NCI-H2196 treated with DMSO at 0.1 percent for 48 hours (cell line): Measurements from ENCODE around the gene NLRC5.

ENCODE experiments used
- DNase-seq: peaks from one replicate; lab custom pipeline; 2025; ENCODE audit not compliant: unreplicated experiment; lab: John Stamatoyannopoulos, UW

NLRC5 gene, protein sequence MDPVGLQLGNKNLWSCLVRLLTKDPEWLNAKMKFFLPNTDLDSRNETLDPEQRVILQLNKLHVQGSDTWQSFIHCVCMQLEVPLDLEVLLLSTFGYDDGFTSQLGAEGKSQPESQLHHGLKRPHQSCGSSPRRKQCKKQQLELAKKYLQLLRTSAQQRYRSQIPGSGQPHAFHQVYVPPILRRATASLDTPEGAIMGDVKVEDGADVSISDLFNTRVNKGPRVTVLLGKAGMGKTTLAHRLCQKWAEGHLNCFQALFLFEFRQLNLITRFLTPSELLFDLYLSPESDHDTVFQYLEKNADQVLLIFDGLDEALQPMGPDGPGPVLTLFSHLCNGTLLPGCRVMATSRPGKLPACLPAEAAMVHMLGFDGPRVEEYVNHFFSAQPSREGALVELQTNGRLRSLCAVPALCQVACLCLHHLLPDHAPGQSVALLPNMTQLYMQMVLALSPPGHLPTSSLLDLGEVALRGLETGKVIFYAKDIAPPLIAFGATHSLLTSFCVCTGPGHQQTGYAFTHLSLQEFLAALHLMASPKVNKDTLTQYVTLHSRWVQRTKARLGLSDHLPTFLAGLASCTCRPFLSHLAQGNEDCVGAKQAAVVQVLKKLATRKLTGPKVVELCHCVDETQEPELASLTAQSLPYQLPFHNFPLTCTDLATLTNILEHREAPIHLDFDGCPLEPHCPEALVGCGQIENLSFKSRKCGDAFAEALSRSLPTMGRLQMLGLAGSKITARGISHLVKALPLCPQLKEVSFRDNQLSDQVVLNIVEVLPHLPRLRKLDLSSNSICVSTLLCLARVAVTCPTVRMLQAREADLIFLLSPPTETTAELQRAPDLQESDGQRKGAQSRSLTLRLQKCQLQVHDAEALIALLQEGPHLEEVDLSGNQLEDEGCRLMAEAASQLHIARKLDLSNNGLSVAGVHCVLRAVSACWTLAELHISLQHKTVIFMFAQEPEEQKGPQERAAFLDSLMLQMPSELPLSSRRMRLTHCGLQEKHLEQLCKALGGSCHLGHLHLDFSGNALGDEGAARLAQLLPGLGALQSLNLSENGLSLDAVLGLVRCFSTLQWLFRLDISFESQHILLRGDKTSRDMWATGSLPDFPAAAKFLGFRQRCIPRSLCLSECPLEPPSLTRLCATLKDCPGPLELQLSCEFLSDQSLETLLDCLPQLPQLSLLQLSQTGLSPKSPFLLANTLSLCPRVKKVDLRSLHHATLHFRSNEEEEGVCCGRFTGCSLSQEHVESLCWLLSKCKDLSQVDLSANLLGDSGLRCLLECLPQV (N-terminal part only)

GRCh38 chr16:56988948-56989945 is at the start of gene NLRC5:
NLRC5 (plus strand) TSS chr16:56989557; CDS start chr16:57020713, 31,156 bp downstream.
- DNase-seq = peak; percentile 19

GRCh38 chr16:56939801-56940200 is 49.6 kb upstream of the NLRC5 start:
- peak; percentile 25 for DNase-seq

- no peak for DNase-seq
These were observed 48.3 kb upstream of the NLRC5 start for GRCh38 chr16:56941092-56941491.

DNA sequence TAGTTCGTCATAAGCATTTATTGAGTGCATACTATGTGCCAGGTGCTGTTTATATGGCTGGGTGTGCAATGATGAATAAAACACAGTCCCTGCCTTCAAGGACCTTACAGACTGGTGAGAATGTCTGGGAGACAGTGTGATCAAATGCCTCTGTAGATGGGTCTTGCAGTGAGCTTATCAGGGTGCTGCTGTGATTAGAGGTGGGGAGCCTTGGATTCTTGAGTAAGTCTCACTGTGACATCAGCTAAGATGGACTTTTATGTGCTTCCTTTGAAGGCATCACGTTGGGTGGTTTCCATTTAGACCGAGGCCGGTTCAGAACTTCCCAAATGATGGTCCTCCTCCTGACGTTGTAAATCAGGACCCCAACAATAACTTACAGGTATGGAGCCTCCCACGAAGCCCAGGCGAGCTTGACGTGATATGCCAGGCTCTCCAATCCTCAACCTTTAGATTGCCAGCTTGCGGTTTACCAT is 47.5 kb upstream of the NLRC5 start:
- DNase-seq = no peak

DNA sequence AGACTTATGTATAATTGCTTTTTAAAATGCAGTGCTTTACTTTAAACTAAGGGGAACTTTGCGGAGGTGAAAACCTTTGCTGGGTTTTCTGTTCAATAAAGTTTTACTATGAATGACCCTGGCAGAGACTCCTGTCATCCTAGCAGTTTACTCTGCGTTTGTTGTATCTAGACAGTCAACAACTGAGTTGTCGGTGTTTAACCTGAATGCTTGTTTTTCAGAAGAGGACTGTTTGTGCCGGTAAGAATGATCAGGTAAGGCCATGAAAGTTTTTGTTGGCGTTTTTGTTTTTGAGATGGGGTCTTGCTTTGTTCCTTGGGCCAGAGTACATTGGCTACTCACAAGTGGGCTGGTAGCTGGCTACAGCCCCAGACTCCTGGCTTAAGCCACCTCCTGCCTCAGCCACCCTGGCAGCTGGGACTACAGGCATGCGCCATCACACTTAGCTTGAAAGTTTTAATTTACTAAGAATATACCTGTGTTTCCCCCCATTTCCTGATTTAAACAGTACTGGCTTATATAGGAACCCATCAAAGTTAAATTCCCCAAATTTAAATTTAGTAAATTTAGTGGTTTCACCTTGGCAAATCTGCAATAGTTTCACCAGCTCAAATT is 45.5 kb upstream of the NLRC5 start:
- no peak for DNase-seq

GRCh38 chr16:56944954-56945839 is 44.2 kb upstream of the NLRC5 start:
- no peak for DNase-seq

DNA sequence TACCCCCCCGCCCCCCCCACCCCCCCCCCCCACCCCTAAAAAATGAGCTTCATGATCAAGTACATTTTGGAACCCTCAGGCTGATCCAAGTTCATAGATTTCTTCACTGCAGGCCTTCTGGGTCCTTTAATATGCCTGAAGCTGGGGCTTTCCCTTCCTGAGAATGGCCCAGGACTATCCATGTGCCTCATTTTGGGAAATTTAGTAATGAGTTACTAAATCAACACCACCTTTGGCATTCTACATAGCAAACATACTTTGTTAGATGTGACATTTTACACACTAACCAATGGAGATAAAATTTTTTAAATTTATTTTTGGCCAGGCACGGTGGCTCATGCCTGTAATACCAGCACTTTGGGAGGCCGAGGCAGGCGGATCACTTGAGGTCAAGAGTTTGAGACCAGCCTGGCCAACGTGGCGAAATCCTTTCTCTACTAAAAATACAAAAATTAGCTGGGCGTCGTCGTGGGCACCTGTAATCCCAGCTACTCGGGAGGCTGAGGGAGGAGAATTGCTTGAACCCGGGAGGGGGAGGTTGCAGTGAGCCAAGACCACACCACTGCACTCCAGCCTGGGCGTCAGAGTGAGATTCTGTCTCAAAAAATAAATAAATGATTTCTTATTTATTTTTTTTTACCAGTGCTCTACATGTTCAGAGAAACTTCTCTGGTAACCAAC is 43.4 kb upstream of the NLRC5 start:
- DNase-seq = no peak

DNA sequence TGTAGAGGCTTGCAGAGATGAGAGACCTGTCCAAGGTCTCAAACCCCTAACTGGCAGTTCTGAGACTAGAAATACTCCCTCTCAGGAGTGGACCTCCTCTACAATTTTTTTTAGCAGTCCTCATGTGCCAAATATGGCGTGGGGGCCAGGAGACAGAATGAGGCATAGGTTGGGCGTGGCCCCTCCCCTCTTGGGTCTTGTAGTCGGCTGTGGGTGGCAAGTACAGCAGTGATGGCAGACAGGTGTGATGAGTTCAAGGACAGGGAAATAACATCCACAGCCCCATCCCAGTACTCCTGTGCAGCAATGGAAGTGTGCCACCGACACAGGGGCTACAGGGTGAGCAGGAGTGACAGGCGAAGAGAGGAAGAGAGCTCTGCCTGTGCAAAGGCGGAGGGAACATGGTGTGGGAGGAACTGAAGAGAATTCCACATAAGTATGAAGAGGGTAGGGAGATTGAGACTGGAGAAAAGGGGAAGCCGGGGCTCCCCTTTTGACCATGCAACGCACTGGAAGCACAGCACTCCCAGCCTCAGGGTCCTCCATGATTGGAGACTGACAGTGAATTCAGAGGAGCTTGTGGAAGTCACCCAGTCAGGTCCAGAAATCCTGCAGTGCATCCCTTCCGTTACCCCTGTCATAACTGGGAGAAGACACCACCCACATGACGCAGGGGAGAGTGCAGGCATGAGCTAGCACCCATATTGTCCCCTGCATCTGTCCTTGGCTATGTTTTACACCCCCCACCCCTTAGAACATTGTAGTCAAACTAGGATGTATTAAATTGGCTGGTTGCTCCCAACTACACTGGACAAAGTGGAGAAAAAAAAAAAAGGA is 42.4 kb upstream of the NLRC5 start:
- no peak for DNase-seq

DNA sequence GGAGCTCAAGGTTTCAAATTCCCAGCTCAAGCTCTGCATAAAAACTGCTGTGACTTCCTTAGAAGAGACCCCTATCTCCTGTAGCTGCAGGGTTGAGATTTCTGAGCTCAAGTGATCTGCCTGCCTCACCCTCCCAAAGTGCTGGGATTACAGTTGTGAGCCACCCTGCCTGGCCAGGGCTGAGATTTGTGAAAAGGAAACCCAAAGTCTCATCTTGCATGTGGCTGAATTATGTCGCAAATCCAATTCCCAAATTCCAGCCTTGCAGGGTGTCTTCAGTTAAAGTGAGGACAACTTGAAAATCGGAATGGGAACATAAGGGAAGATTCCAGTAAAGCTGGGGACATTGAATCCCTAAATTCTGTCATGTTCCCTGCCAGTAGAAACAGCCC is 41.8 kb upstream of the NLRC5 start:
- DNase-seq = no peak

GRCh38 chr16:56948234-56948633 is 41.1 kb upstream of the NLRC5 start:
- no peak for DNase-seq

- no peak for DNase-seq
These were observed 39.3 kb upstream of the NLRC5 start for GRCh38 chr16:56950051-56950450.

- DNase-seq = no peak
These were observed 38.9 kb upstream of the NLRC5 start for GRCh38 chr16:56950455-56950854.

DNA sequence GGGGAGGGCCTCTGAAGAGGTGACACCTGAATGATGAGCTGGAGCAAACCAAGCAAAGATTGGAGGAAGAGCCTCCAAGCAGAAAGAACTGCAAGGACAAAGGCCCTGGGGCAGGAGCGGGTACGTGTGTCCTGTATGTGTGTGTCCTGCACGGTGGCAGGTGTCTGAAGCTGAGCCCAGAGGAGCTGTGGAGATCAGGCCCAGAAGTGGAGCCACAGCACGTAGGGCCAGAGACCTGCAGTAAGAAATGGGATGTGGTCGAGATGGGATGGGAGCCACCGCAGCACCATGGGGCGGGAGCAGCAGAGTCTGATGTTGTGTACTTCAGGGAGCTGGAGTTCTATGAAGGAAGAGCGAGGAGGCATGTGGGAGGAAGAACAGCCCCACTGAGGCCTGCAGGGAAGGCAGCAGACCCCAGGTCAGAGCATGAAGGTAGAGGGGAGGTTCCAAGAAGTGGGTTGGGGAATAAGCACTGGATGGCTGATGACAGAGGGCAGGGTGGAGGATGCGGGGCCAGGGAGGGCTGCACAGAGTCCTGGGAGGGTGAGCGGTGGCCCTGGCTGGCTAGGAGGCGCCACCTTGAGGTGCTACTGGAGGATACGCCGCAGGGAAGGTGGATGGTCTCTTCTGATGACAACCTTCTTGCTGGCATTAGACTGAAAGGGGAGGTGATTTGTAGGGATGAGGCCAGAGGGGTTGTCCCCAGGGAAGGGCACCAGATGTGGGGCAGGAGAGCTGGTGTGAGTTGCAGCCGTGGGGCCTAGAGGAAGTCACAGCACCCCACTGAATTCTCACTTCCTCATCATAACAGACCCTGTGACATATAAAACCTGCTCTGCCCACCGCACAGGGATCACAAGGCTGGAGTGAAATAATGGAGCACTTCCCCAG is 38.2 kb upstream of the NLRC5 start:
- no peak for DNase-seq

DNA sequence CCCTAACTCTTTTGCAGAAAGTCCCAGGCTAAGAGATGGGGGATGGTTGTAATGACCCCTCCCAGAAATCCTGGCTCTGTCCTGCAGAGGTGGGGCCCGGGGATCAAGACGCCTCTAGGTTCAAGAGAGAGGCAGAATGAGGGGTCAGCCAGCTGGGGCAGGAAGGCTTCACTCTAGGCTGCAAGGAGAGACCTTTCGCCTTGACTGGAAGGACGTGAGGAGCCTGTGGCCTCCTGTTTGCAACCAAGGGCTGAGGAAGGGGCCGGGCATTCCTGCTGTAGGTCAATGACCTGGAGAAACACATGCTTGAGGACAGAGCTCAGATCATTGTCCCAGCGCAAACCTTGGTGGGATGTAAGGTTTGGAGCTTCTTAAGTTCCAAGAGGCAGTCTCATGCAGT is 36.4 kb upstream of the NLRC5 start:
- DNase-seq = no peak

DNA sequence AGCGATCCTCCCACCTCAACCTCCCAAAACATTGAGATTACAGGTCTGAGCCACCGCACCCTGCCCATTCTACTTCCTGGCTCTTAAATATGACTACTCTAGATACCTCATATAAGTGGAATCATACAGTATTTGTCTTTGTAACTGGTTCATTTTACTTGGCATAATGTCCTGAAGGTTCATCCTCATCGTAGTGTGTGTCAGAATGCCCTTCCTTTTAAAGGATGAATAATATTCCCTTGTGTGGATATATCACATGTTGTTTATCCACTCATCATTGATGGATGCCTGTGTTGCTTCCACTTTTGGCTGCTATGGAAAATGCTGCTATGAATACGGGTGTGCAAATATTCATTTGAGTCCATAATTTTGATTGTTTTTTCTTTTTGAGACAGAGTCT is 33.3 kb upstream of the NLRC5 start:
- no peak for DNase-seq

DNA sequence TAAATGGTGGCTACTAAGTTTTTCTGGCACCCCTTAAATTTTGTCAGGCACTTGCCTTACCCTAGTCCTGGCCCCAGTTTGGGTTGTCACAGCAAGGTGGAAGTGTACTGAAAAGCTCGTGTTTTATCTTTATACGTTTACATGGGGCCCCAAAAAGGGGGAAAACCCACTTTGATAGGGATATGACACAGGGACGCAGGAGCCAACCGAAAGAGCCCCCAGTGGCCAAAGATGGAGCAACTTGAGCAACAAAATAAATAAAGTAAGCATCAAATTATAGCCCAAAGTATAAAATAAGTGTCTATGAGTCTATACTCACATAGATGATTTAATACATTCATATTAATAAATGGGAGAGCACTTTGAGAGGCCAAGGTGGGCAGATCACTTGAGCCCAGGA is 32.6 kb upstream of the NLRC5 start:
- DNase-seq = no peak
